ENCODE measurements around the gene PNMA8A.

GRCh38 chr19:46499692-46500091 lies 28.3 kb upstream of the PNMA8A start:
- TF ChIP-seq CTCF (IDR thresholded peaks at IDR 0.05; ENCODE audit: poor library complexity) (no peak), EZH2 (IDR thresholded peaks at IDR 0.05; ENCODE audit: borderline replicate concordance) (no peak)

All from hepatocyte (in vitro differentiated cells).